GM12878 (cell line): ENCODE data around the gene SORBS2. TPM values are rescaled to one million over a fixed set of nuclear protein-coding genes. Genes with fewer than 3 reads are reported as not detected.
A peak's percentile ranks its signal among the peaks of the same experiment; 100 is the strongest.

Source experiments
- ATAC-seq: fragments of 200-7000 bp; cut with Tn5 transposase; 3 replicates; pipeline ENCODE4 v1.9.1; 2020; ENCODE audit warnings: mild to moderate bottlenecking, moderate library complexity
- BruUV-seq: library from RNA; stranded (reverse); fragments of 400-500 nt; replicated peaks from 2 replicates; lab custom pipeline; 2021; lab: Mats Ljungman, UMichigan
- CTCF ChIA-PET: fragments of 300-600 bp; sonication (Branson Sonifier 250); formaldehyde crosslinking; extraction: SDS; loops from one replicate; lab custom pipeline; 2021; ENCODE audit warnings: inconsistent platforms; lab: Yijun Ruan, JAX
- POLR2A ChIA-PET: fragments of 350-600 bp; formaldehyde crosslinking; extraction: SDS; loops from one replicate; lab custom pipeline; 2021; ENCODE audit warnings: inconsistent platforms; lab: Charles Lee
- RAD21 ChIA-PET: fragments of 300-600 bp; sonication (Branson Sonifier 250); formaldehyde crosslinking; loops from one replicate; lab custom pipeline; 2023; ENCODE audit warnings: antibody characterized with exemption; ENCODE audit not compliant: unreplicated experiment; lab: Charles Lee
- SMC1A ChIA-PET: fragments of 300-600 bp; sonication (Branson Sonifier 250); formaldehyde crosslinking; loops from one replicate; lab custom pipeline; 2023; ENCODE audit not compliant: unreplicated experiment, uncharacterized antibody; lab: Charles Lee
- DNase-seq: peaks from one replicate; pipeline ENCODE4 v3.0.0-alpha.2; 2011; ENCODE audit warnings: low read depth, low spot score
- FAIRE-seq: peaks from 3 replicates; lab custom pipeline; 2011; peaks lifted over from hg19 to GRCh38; lab: Jason Lieb, UNC
- H2AFZ ChIP-seq: 2 replicates; pipeline ENCODE4 v1.6.0; 2011; ENCODE audit warnings: low read depth, low read length, control low read depth; ENCODE audit not compliant: control insufficient read depth
- H3K27ac ChIP-seq: 2 replicates; pipeline ENCODE4 v1.5.1; 2011; ENCODE audit warnings: control low read depth; ENCODE audit not compliant: control insufficient read depth, insufficient read depth
- H3K27me3 ChIP-seq, 2 experiments: replicated peaks in 1 of 2; 2 replicates each; pipeline versions ENCODE4 v1.6.0 to v1.6.1; 2011; ENCODE audit warnings: low read length in 1 of 2; ENCODE audit not compliant: control insufficient read depth in 2 of 2, insufficient read depth in 2 of 2
- H3K36me3 ChIP-seq, 2 experiments: 2 replicates each; pipeline ENCODE4 v1.5.1; 2011; ENCODE audit warnings: low read length in 1 of 2; ENCODE audit not compliant: control insufficient read depth in 2 of 2, insufficient read depth in 2 of 2
- H3K4me1 ChIP-seq: 2 replicates; pipeline ENCODE4 v1.6.1; 2011; ENCODE audit warnings: mild to moderate bottlenecking, low read length, moderate library complexity, mixed read lengths; ENCODE audit not compliant: control insufficient read depth, insufficient read depth
- H3K4me2 ChIP-seq: 2 replicates; pipeline ENCODE4 v1.6.0; 2011; ENCODE audit warnings: control low read depth; ENCODE audit not compliant: control insufficient read depth, insufficient read depth
- H3K4me3 ChIP-seq: fragments of 200-600 bp; sonication (generic); 2 replicates; pipeline ENCODE4 v1.5.1; 2016
- H3K79me2 ChIP-seq: 2 replicates; pipeline ENCODE4 v1.6.0; 2011; ENCODE audit warnings: low read length; ENCODE audit not compliant: control insufficient read depth, insufficient read depth
- H3K9ac ChIP-seq: 2 replicates; pipeline ENCODE4 v1.8.0; 2011; ENCODE audit warnings: low read length, control low read depth, mixed read lengths; ENCODE audit not compliant: control insufficient read depth, insufficient read depth
- H3K9me3 ChIP-seq: replicated peaks from 3 replicates; pipeline ENCODE4 v1.5.1; 2011; ENCODE audit warnings: mild to moderate bottlenecking, low read length; ENCODE audit not compliant: control insufficient read depth, insufficient read depth
- H4K20me1 ChIP-seq: 2 replicates; pipeline ENCODE4 v1.6.0; 2011; ENCODE audit not compliant: control insufficient read depth, insufficient read depth
- ELK1 ChIP-seq: IDR thresholded peaks from 2 replicates; pipeline ENCODE4 v1.6.1; 2012; ENCODE audit warnings: low read depth, low read length, improper control_type of control experiment
- MLLT1 ChIP-seq: fragments of 450-650 bp; IDR thresholded peaks from 2 replicates; pipeline ENCODE4 v1.6.1; 2016; ENCODE audit warnings: mild to moderate bottlenecking
- RBBP5 ChIP-seq: fragments of 200-600 bp; sonication (generic); conservative IDR thresholded peaks from 2 replicates; pipeline ENCODE4 v1.6.1; 2016
- STAT1 ChIP-seq: fragments of 450-650 bp; conservative IDR thresholded peaks from 2 replicates; pipeline ENCODE4 v1.6.1; 2014; ENCODE audit warnings: antibody characterized with exemption, mild to moderate bottlenecking
- WGBS: methylation state at CpG from one replicate; pipeline ENCODE4 v1.1.6; 2016; ENCODE audit warnings: low lambda C conversion rate; ENCODE audit not compliant: insufficient replicate concordance, insufficient coverage; ENCODE audit errors: missing lambda C conversion rate; 5-methylcytosine and 5-hydroxymethylcytosine counted together
- in situ Hi-C: fragments of 300-500 bp; cut with MboI; formaldehyde crosslinking; loops from 9 replicates; pipeline ENCODE4 v1.14.3; 2018; ENCODE audit warnings: mixed read lengths
- intact Hi-C: fragments of 100-400 bp; cut with micrococcal nuclease; formaldehyde crosslinking; loops from one replicate; pipeline ENCODE4 v1.14.2; 2022; ENCODE audit not compliant: unreplicated experiment
- polyA plus RNA-seq, 11 experiments: library from polyadenylated mRNA; depleted of rRNA in 4 of 11; unstranded in 6 of 11; stranded (reverse) in 5 of 11; fragments of >200 nt; fragmentation: Nextera tagmentation in 4 of 11; fragmentation: Illumina TruSeq in 1 of 11; extraction: Ambion mirVana in 4 of 11; extraction: Trizol in 1 of 11; gene quantifications; 1 replicate in 1 of 11; 2 replicates in 10 of 11; pipeline versions ENCODE4 v1.2.1 to v1.2.3, GENCODE V29; 2011 to 2016; ENCODE audit warnings: inconsistent platforms in 2 of 11, missing spikeins in 2 of 11, low read depth in 1 of 11
- total RNA-seq, 4 experiments: library from RNA; depleted of rRNA in 3 of 4; stranded (reverse); fragments of >200 nt in 3 of 4; fragmentation: Illumina TruSeq in 1 of 4; extraction: Trizol in 1 of 4; gene quantifications; 2 replicates each; pipeline versions ENCODE4 v1.2.1 to v1.2.3, GENCODE V29; 2013 to 2021

The SORBS2 gene
- total and polyA plus RNA-seq, 10 of the 15 experiments (the other 5 are each of a cell fraction or from before 2014, with no cell fraction given): 0.06 to 3.0 (median 0.79) TPM

- no peak overlapping the region for H2AFZ ChIP-seq
These were observed 234.7 kb downstream of the SORBS2 start for GRCh38 chr4:185576962-185577950.

More at GRCh38 chr4:185576962-185577950, 234.7 kb downstream of the SORBS2 start:
- POLR2A ChIA-PET: no interaction called here
- Histone ChIP-seq H3K36me3 (no peaks in the 10 kb centered on the region), H4K20me1 (no peaks in the 10 kb centered on the region), H3K79me2 (no peaks in the 10 kb centered on the region), H3K4me1 (no peaks in the 10 kb centered on the region), H3K4me2 (no peak overlapping the region), H3K4me3 (no peak overlapping the region), H3K9ac (no peak overlapping the region), H3K27me3 (no peaks in the 10 kb centered on the region; a peak in 1 of 4 replicates), H3K27ac (no peak overlapping the region), H3K9me3 (no peaks in the 10 kb centered on the region)
- FAIRE-seq (peak; percentile 13), DNase-seq (no peak), ATAC-seq (no peak)
- intact Hi-C loops: loop anchor here (5.0 kb wide), 1 partner anchor 80 kb away; no protein-coding TSS in a partner anchor
- CTCF ChIA-PET: interaction anchor here (1.2 to 1.4 kb wide), 2 partner anchors 17 to 20 kb away, joined by 5 read pairs; no protein-coding TSS in a partner anchor
- TF ChIP-seq MLLT1: no peak
- TF ChIP-seq ELK1: no peak
- TF ChIP-seq RBBP5: no peak
- no peak for TF ChIP-seq STAT1
- no TSS peak for BruUV-seq
- SMC1A ChIA-PET: interaction anchor here (1.0 to 1.4 kb wide), 2 partner anchors 21 to 96 kb away, joined by 3 read pairs; no protein-coding TSS in a partner anchor
- WGBS: 41% methylated on average over 8 of the region's 8 CpGs
- in situ Hi-C loops: no loop called here
- RAD21 ChIA-PET: no interaction called here
